T-helper 2 cell (primary cell): ENCODE measurements around the gene LYRM9.
A peak's percentile ranks its signal among the peaks of the same experiment; 100 is the strongest.
"Not testable (repeated sequence)": the region's sequence is repeated elsewhere in the genome, so short reads cannot be mapped to it uniquely, and the experiment has no call there.

Experiments
- DNase-seq, 5 experiments: peaks; one replicate each; pipeline versions ENCODE4 v3.0.0 to v3.0.0-alpha.2; 2012 to 2022
- total RNA-seq, 2 donors: gene quantifications; one replicate each; lab custom pipeline; 2026; lab: John Stamatoyannopoulos, UW

LYRM9 gene
- total RNA-seq, result 8.1 to 8.6 reads per million in 2 donors

GRCh38 chr17:27892866-27893769 lies at the start of gene LYRM9:
Gene LYRM9, minus strand, starts transcription at chr17:27893365. Its CDS starts 10,671 bp downstream, at chr17:27882694.
- peak; percentile 87 to 96 (median 89) for DNase-seq

- no peak for DNase-seq
Measured at GRCh38 chr17:27940503-27941428, 47.6 kb upstream of the LYRM9 start.

GRCh38 chr17:27939474-27940465 lies 46.6 kb upstream of the LYRM9 start:
- no peak for DNase-seq

- DNase-seq, result no peak
Measured at GRCh38 chr17:27938864-27939263, 45.7 kb upstream of the LYRM9 start.

GRCh38 chr17:27938241-27938640 lies 45.1 kb upstream of the LYRM9 start:
- no peak for DNase-seq

GRCh38 chr17:27937025-27937546 lies 43.9 kb upstream of the LYRM9 start:
- no peak for DNase-seq

GRCh38 chr17:27930000-27930399 lies 36.8 kb upstream of the LYRM9 start:
- no peak for DNase-seq

- DNase-seq, result no peak
Measured at GRCh38 chr17:27928587-27928986, 35.4 kb upstream of the LYRM9 start.

GRCh38 chr17:27927781-27928180 lies 34.6 kb upstream of the LYRM9 start:
- DNase-seq, result no peak

- DNase-seq, result no peak
Measured at GRCh38 chr17:27921599-27921998, 28.4 kb upstream of the LYRM9 start.

GRCh38 chr17:27921077-27921476 lies 27.9 kb upstream of the LYRM9 start:
- no peak for DNase-seq

- DNase-seq, result no peak
Measured at GRCh38 chr17:27920569-27920968, 27.4 kb upstream of the LYRM9 start.

- DNase-seq, result no peak
Measured at GRCh38 chr17:27919079-27919478, 25.9 kb upstream of the LYRM9 start.

- no peak for DNase-seq
Measured at GRCh38 chr17:27918498-27918897, 25.3 kb upstream of the LYRM9 start.

GRCh38 chr17:27917000-27917399 lies 23.8 kb upstream of the LYRM9 start:
- DNase-seq, result no peak

- no peak for DNase-seq
Measured at GRCh38 chr17:27915709-27916108, 22.5 kb upstream of the LYRM9 start.

- DNase-seq, result no peak
Measured at GRCh38 chr17:27914382-27914781, 21.2 kb upstream of the LYRM9 start.

- no peak for DNase-seq
Measured at GRCh38 chr17:27912964-27913363, 19.8 kb upstream of the LYRM9 start.

- DNase-seq, result not testable (repeated sequence)
Measured at GRCh38 chr17:27912299-27912698, 19.1 kb upstream of the LYRM9 start.

GRCh38 chr17:27907976-27908558 lies 14.9 kb upstream of the LYRM9 start:
- no peak for DNase-seq

GRCh38 chr17:27906623-27907022 lies 13.5 kb upstream of the LYRM9 start:
- no peak for DNase-seq

- DNase-seq, result no peak
Measured at GRCh38 chr17:27906226-27906580, 13.0 kb upstream of the LYRM9 start.
